T-helper 2 cell (primary cell): Measurements from ENCODE around the gene DUSP2.
"Not testable (repeated sequence)": the region's sequence is repeated elsewhere in the genome, so short reads cannot be mapped to it uniquely, and the experiment has no call there.

Experiments
- DNase-seq, 5 experiments: peaks; one replicate each; pipeline versions ENCODE4 v3.0.0 to v3.0.0-alpha.2; 2012 to 2022

DUSP2 gene

DNA sequence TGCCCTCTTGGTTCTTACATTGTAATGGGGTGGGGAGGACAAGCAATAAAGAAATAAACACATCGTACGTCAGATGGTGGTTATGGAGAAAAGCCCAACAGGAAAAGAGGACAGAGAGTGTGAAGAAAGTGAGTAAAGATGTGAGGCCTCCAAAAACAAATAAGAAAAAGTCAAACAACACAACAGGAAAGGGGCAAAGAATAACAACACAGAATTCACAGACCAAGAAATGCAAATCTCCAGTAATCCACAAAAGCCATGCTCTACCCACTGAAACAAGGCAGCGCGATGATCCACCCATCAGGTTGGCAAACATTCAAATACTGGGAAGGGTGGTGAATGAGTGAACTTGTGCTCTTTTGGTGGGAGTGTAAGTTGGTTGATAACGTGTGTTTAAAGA lies 16.7 kb upstream of the DUSP2 start:
- DNase-seq, result peak in 2 of 5 experiments; percentile 44 to 73

GRCh38 chr2:96160366-96160765 lies 15.1 kb upstream of the DUSP2 start:
- DNase-seq, result not testable (repeated sequence)

DNA sequence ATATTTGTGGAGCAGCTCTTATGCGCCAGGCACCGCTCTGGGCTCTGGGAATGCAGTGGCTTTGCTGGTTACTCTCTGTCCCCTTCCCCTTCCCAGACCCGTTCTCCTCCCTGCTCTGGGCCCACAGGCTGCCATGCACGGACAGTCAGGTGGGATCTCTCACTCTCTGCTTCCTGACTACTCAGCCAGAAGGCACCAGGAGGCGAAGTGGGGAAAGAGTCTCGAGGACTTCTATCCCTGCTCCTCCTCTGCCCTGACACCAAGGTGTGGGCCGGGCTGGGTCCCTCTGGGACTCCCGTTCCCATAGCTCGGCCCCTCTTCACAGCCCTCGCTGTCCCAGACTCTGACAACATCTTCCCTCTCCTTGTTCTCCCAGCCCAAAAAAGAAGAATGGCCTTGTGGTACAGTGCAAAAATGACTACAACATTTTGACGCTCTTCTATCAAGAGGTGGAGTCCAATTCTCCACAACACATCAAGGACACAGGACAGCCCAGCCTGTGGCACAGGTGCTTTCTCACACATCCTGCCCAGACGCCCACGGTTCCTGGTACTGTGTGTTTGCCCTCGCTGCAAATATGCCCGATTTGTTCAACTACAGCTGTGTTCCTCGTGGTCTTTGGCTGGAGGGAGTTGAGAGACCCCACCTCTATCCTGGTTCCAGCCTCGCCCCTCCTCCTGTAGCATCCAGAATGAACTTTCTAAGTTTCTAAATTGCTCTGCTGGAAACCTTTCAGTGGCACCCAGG lies 14.0 kb upstream of the DUSP2 start:
- DNase-seq, result peak in 2 of 5 experiments; percentile 41 to 62

DNA sequence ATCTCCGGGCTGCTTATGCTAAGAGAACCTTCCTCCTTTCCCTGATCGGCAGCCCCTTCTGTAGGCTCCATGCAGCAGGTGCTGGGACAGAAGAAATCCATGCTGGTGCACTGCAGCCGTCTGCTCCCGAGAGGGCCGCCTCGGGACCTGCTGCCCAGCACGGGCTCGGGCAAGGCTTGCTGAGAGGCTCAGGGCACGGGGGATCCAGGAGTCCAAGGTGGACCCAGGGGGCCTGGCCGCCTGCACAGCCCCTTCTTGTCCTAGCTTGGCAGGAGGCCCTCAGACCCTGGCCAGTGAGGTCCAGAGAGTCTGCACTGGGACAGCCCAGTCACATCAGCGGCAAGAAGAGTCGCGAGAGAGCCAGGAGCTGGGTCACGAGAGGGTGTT lies 13.3 kb upstream of the DUSP2 start:
- DNase-seq, result no peak

DNA sequence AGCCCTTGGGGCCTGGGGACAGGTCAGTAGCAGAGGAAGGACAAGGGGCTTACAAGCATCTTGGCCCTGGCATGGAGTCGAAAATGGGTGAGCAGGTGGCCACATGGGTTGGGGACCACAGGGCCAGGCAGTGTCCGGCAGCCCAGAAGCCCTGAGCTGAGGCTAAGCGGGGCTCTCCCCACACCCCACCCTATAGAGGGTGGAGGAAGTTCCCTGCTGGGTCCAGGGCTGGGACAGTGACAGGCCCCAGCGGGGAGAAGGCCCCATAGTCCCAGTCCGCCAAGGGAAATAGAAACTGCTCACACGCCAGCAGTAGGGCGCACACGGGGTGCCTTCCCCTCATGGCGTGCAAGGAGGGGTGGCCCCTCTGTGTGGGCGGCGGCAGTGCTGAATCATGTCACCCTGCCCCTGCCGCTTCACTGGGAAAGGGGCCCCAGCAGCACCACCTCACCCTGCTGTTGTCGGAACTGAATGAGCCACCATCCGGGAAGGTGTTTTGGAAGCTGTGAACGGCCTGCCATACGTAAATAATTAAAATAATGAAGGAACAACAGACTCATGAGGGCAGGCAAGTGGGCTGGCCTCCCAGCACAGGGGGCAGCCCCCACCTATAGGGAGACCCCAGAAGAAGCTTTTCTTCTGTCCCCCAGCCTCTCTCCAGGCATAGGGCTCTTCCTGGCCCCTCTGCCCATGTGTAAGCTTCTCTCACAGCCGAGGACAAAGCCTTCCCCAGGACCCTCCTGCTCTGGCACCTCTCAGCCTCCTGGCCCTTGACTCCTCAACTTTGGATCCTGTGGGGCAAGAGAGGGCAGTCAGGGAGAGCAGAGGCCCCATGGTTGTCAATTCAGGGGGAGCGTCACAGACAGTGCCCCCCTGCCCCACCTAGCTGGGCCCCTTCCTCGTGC lies 12.7 kb upstream of the DUSP2 start:
- peak in 4 of 5 experiments; percentile 59 to 93 (median 79) for DNase-seq

DNA sequence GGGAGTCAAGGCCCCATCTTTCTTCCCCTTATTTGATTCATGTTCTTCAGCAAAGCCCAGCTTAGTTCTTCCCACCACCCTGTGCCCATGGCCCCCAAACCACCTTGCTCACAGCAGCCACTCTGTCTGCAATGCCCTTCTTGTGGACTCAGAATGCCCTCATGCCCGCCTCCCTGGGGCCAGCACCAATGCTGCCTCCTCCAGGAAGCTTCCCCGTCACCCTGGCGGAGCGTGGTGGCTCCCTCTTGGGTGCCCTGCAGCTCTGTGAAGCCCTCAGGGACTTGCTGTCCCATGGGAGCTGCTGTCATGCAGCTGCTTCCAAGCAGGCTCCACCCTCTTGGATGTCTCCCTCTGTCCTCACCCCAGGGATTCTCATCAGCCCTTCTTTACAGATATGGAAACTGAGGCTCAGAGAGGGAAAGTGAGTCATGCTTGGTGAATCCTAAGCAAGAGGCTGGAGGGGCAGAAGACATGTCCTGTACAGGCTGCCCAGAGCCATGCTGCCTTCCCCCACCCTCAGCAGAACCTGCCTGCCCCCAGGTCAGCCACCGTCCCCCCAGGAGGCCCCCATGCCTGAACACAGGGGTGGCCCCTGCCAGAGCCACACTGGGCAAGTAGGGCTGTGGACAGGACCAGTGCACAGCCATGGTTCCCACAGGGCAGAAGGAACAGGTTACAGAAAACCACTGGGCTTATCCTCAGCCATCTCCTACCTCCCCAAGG lies 11.8 kb upstream of the DUSP2 start:
- DNase-seq, result no peak

DNA sequence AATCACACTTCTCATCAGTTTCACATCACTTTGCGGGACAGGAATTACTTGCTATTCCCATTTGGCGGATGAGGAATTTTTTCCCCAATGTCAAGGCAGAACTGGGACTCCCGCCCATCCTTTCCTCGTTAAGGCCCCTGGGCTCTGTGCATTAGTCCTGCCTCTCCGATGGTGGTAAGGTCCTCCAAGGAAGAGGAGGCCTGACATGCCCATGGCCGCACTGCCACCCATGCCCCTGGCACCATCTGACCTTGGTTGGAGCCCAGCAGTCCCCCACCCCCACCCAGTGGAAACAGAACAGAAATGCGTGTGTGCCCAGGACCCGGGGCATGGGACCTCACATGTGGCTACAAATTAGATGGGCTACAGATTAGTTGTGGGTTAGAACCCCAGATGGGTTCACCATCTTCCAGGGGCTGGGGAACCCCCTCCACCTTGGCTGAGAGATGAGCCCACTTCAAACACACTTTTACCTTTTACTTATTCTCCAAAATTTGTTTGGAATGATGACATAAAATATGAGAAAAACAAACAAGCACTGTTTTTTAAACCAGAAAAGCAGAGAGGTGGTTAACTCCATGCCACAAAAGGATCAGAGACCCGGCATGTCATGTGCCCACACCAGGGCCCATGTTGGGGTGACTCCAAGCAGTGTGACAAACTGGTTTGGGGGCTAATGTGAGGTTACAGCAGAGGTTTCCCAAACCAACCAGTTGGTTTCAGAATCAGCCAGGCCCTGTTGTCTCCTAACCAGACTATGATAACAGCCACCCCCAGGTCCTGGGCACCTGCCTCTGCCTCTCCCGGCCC lies 11.0 kb upstream of the DUSP2 start:
- peak in 3 of 5 experiments; percentile 28 to 80 (median 63) for DNase-seq

DNA sequence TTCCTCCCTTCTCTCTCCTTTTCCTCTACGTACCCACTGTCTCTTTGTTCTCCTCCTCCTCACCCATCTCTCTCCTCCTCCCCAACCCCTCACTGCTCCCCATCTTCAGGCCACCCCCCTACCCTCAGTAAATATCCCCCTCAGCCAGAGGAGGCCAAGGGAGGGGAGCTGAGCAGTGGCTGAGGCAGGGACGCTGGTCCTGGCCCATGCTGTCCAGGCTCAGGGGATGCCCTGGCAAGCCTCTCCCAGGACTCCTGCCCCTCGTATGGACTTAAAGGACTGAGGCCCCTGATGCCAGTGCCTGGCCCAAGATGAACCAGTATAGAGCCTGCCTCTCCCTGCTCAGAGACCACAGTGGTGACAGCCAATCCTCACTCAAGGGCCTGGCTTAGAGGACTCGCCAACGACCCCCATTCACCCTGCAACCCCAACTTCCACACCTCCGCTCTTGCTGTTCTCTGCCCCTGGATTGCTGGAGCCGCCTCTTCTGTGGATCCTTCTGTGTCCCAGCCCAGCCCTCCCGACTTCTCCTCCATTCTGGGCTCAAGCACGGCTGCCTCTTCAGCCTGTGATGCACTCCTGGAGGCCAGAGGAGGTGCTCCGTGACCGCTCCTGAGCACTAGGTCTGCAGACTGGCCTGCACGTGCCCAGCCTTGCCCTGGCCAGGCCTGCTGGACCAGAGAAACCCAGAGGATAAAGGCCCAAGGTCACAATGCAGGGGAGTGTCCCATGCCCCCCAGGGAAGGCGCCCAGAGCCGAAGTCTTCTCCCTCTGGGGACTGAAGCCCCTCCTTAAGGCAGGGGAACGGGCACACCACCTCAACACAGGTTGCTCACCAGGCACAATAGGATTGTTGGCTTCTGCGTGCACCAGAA lies 9.5 kb upstream of the DUSP2 start:
- no peak for DNase-seq

GRCh38 chr2:96153991-96154431 lies 8.8 kb upstream of the DUSP2 start:
- no peak for DNase-seq

GRCh38 chr2:96153291-96153713 lies 8.1 kb upstream of the DUSP2 start:
- no peak for DNase-seq

DNA sequence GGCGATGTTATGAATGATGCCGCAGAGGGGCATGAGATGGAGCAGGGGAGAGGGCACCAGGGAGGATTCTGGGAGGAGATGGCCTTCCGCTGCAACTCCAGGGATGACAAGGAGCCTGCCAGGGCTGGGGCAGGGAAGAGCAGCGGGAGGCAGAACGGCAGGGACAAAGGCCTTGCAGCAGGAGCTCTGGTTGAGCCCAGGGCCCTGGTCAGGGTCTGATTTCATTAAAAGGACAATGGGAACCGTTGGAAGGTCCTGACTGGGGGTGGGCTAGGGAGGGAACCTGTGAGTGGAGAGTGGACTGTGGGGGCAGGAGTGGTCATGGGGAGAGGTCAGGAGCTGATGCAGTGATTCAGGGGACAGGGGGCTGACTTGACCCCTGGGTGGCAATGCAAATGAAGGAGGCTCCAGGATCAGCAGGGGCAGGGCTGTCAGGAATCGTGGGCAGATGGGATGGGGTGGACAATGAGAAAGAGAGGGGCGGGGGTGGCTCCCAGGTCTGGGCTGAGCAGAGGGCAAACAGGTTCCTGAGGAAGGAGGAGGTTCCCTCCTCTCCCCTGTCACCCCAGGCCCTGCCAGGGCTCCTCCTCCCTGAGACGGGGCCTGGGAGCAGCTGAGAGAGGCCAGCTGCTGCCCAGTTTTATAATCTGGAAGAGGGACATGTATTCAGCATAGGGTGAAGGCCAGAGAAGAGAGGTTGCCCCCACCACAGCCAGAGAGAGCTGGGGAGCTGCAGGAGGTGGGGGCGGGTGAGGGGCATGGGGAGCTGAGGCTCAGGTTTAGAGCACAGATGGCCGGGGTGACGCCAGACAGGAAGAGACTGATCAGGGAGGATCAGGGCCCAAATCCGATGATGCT lies 7.3 kb upstream of the DUSP2 start:
- DNase-seq, result no peak

DNA sequence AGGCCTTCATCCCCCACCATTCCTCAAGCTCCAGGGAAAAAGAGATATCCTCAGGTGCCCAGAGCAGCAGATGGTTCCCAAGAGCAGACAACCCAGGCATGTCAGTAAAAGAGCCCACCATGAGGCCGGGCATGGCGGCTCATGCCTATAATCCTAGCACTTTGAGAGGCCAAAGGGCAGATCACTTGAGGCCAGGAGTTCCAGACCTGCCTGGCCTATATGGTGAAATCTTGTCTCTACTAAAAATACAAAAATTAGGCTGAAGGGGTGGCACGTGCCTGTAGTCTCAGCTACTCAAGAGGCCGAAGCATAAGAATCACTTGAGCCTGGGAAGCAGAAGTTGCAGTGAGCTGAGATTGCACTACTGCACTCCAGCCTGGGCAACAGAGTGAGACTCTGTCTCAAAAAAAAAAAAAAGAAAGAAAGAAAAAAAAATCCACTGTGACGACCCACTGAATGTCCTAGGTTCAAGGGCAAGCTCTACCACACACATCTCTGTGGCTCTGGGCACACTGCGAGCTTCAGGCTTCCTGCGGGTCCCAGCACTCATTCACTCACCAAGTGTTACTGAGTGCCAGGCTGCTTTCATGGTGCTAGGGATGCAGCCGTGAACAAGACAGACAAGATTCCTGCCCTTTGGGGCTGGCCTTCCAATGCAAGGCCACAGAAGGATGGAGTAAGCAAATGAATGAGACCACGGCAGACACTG lies 6.5 kb upstream of the DUSP2 start:
- no peak for DNase-seq

GRCh38 chr2:96150791-96151594 lies 5.8 kb upstream of the DUSP2 start:
- DNase-seq, result no peak

DNA sequence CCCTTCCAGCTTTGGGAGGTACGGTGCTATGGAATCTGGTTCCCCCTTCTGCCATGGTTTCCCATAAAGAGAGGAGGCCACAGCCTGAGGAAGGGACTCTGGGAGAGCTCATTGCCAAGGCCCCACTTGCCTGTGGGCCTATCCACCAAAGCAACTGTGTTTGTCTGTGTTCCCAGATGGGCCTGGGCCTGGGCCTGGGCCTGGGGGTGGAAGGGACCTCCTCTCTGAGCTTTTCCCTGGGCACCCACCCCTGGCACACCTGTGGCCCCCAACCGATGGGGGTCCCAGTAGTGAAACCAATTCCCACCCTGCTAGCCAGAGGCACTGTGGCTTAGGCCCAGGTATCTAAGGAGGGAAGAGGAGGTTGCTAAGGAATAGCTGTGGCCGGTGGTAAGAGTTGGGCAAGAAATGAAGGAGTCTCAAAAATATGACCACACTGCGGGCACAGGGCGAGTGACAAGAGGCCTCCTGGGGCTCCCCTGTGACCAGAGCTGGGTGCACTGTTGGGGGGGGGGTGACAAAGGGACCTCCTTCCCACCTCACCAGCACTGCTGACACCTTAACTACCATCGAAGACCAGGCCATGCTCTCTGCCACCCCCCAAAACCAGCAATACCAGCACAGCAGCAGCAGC lies 4.9 kb upstream of the DUSP2 start:
- DNase-seq, result no peak

- DNase-seq, result peak; percentile 87 to 99 (median 97)
Measured at GRCh38 chr2:96148410-96149217, 3.4 kb upstream of the DUSP2 start.

GRCh38 chr2:96147593-96148201 lies 2.5 kb upstream of the DUSP2 start:
- no peak for DNase-seq
